Measurements from ENCODE around the gene GPX1.

DNA sequence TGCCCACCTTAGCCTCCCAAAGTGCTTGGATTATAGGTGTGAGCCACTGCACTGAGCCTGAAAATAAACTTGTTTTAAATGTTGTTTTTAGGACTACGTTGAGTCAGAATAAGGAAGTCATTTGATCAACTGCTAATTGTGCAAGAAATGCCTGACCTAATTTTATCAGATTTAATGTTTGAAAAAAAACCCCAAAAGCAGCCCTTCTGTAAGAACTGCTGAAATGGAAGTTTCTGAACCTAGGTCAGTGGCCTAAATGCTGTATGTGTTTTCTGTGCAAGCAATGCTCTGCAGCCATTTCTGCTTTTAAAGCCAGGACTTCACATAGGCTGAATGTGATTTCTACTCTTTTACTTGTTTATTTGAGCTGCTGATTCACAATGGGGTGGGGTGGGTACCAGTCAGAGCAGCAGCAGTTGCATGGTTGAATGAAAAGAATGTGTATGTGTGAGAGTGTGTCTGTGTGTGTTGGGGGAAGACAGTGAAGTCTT lies 6.6 kb downstream of the GPX1 start:
- TF ChIP-seq RAD21 (IDR thresholded peaks at IDR 0.05) (no peak), ZBTB33 (IDR thresholded peaks at IDR 0.05) (no peak), GABPA (IDR thresholded peaks at IDR 0.05 in 1 of 2, conservative IDR thresholded peaks at IDR 0.05 in 1 of 2) (no peak), FOXA1 (IDR thresholded peaks at IDR 0.05) (no peak), TAF1 (conservative IDR thresholded peaks at IDR 0.05) (no peak), ATF3 (IDR thresholded peaks at IDR 0.05) (no peak)
- TF ChIP-seq, protein P1, sequence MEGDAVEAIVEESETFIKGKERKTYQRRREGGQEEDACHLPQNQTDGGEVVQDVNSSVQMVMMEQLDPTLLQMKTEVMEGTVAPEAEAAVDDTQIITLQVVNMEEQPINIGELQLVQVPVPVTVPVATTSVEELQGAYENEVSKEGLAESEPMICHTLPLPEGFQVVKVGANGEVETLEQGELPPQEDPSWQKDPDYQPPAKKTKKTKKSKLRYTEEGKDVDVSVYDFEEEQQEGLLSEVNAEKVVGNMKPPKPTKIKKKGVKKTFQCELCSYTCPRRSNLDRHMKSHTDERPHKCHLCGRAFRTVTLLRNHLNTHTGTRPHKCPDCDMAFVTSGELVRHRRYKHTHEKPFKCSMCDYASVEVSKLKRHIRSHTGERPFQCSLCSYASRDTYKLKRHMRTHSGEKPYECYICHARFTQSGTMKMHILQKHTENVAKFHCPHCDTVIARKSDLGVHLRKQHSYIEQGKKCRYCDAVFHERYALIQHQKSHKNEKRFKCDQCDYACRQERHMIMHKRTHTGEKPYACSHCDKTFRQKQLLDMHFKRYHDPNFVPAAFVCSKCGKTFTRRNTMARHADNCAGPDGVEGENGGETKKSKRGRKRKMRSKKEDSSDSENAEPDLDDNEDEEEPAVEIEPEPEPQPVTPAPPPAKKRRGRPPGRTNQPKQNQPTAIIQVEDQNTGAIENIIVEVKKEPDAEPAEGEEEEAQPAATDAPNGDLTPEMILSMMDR (IDR thresholded peaks at IDR 0.05; ENCODE audit: low read depth, low read length, missing input control): no peak
- TF ChIP-seq, protein P2, sequence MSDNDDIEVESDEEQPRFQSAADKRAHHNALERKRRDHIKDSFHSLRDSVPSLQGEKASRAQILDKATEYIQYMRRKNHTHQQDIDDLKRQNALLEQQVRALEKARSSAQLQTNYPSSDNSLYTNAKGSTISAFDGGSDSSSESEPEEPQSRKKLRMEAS (IDR thresholded peaks at IDR 0.05): no peak
